ENCODE measurements around the gene FIBCD1.

FIBCD1 gene

DNA sequence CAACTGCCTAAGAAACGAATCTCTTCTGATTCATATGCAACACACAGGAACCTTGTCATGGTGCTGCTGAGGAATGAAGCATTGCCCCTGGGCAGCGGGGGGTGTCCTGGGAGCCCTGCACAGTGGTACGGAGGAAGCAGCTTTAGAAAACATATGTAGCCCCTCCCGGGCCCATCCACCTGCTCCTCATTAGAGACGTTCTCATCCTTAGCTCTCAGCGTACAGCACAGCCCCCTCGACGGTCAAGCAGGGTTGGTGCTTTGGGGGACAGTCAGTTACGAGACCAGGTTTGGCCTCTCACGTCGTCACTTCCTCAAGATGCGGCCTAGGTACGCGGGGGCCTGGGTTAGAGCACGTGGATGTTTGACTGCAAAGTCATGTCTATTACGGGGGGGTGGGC is 41.5 kb upstream of the FIBCD1 start:
- no peak for DNase-seq (ENCODE audit: extremely low read depth, low read depth)
- no peak for TF ChIP-seq CTCF (IDR thresholded peaks at IDR 0.05; ENCODE audit: low read depth, low read length)

GRCh38 chr9:130979591-130980385 is 40.7 kb upstream of the FIBCD1 start:
- DNase-seq (ENCODE audit: extremely low read depth, low read depth) = no peak
- TF ChIP-seq CTCF (IDR thresholded peaks at IDR 0.05; ENCODE audit: low read depth, low read length) = no peak

DNA sequence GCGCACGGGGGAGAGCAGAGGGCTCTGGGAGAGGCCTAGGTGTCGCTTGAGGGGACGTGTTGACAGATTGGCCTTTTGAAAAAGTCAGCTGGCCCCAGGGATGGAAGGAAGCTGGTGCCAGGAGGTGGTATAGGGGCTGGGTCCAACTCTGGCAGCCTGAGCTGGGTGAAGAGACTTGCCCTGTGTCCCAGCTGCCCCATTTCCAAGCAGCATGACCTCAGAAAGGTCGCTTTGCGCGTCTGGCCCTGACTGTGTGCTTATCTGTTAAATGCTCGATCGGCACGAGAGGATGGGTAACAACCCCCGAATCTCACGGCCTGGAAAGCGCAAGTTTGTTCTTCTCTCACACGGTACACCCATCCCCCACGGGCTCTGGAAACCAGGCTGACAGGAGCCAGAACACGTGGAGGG is 38.8 kb upstream of the FIBCD1 start:
- TF ChIP-seq CTCF (IDR thresholded peaks at IDR 0.05; ENCODE audit: low read depth, low read length) = no peak
- DNase-seq (ENCODE audit: extremely low read depth, low read depth) = no peak

GRCh38 chr9:130975932-130976841 is 37.1 kb upstream of the FIBCD1 start:
- no peak for DNase-seq (ENCODE audit: extremely low read depth, low read depth)
- TF ChIP-seq CTCF (IDR thresholded peaks at IDR 0.05; ENCODE audit: low read depth, low read length) = no peak

- TF ChIP-seq CTCF (IDR thresholded peaks at IDR 0.05; ENCODE audit: low read depth, low read length) = no peak
- no peak for DNase-seq (ENCODE audit: extremely low read depth, low read depth)
Measured at GRCh38 chr9:130975156-130975555, 36.1 kb upstream of the FIBCD1 start.

DNA sequence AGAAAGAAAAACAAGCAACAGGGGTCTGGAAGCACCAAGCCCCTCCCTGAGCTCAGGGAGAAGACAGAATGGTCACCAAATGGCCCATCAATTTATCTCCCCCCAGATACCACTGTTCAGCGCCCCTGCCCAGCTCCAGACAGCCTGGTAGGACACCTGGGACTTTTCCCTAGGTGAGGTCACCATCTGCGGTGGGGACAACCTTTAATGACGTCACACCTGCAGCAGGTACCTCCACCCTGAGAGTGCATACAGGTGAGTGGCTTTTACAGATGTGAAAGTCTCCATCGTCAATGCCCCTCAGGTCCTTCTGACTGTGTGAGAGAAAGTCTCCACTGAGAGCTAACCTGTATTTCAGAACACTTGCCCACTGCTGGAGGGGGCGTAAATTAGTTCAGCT is 35.6 kb upstream of the FIBCD1 start:
- TF ChIP-seq CTCF (IDR thresholded peaks at IDR 0.05; ENCODE audit: low read depth, low read length) = no peak
- no peak for DNase-seq (ENCODE audit: extremely low read depth, low read depth)
